Common myeloid progenitor, CD34-positive (primary cell): ENCODE measurements around the gene IL21R.

Experiments
- CTCF ChIA-PET: fragments of 350-600 bp; sonication (Branson Sonifier 250); formaldehyde crosslinking; loops from one replicate; lab custom pipeline; 2021; ENCODE audit warnings: antibody characterized with exemption; lab: Charles Lee
- POLR2A ChIA-PET: fragments of 350-600 bp; sonication (Branson Sonifier 250); formaldehyde crosslinking; loops from one replicate; lab custom pipeline; 2021; ENCODE audit warnings: antibody characterized with exemption; lab: Charles Lee
- DNase-seq, 3 donors: peaks; one replicate each; pipeline versions ENCODE4 v3.0.0 to v3.0.0-alpha.2; 2013
- H3K27ac ChIP-seq, 2 experiments: 1 replicate in 1 of 2; 2 replicates in 1 of 2; pipeline ENCODE4 v1.7.0; 2013; ENCODE audit warnings: inconsistent platforms in 2 of 2, low read length in 2 of 2, mild to moderate bottlenecking in 2 of 2, low read depth in 1 of 2, moderate library complexity in 1 of 2; ENCODE audit not compliant: severe bottlenecking in 2 of 2, insufficient read depth in 1 of 2, poor library complexity in 1 of 2
- H3K27me3 ChIP-seq, 5 experiments: replicated peaks in 2 of 5; 1 replicate in 3 of 5; 2 replicates in 2 of 5; pipeline versions ENCODE4 v1.6.1 to v1.7.0; 2013; ENCODE audit warnings: low read length in 4 of 5, mild to moderate bottlenecking in 2 of 5, moderate library complexity in 2 of 5, inconsistent platforms in 1 of 5; ENCODE audit not compliant: insufficient read depth in 5 of 5, control insufficient read depth in 4 of 5
- H3K36me3 ChIP-seq, 4 experiments: 1 replicate in 2 of 4; 2 replicates in 2 of 4; pipeline versions ENCODE4 v1.6.1 to v1.7.0; 2013; ENCODE audit warnings: low read length in 3 of 4, control low read depth in 1 of 4, mild to moderate bottlenecking in 1 of 4; ENCODE audit not compliant: control insufficient read depth in 4 of 4, insufficient read depth in 4 of 4
- H3K4me1 ChIP-seq, 4 experiments: 1 replicate in 3 of 4; 2 replicates in 1 of 4; pipeline versions ENCODE4 v1.6.1 to v1.7.1; 2013; ENCODE audit warnings: low read length in 3 of 4, mild to moderate bottlenecking in 3 of 4, control low read depth in 1 of 4, inconsistent platforms in 1 of 4, moderate library complexity in 1 of 4; ENCODE audit not compliant: control insufficient read depth in 4 of 4, insufficient read depth in 4 of 4; ENCODE audit errors: control extremely low read depth in 1 of 4
- H3K4me3 ChIP-seq, 7 experiments: 1 replicate in 4 of 7; 2 replicates in 3 of 7; pipeline versions ENCODE4 v1.5.1 to v1.7.0; 2013; ENCODE audit warnings: mild to moderate bottlenecking in 7 of 7, low read length in 6 of 7, moderate library complexity in 6 of 7, inconsistent platforms in 2 of 7, low read depth in 2 of 7, control low read depth in 1 of 7; ENCODE audit not compliant: insufficient read depth in 4 of 7, control insufficient read depth in 1 of 7; ENCODE audit errors: extremely low read depth in 1 of 7
- H3K9me3 ChIP-seq, 5 experiments: 1 replicate in 4 of 5; 2 replicates in 1 of 5; pipeline versions ENCODE4 v1.6.1 to v1.7.1; 2013; ENCODE audit warnings: low read length in 4 of 5, mild to moderate bottlenecking in 2 of 5, inconsistent platforms in 1 of 5, low read depth in 1 of 5, moderate library complexity in 1 of 5; ENCODE audit not compliant: control insufficient read depth in 4 of 5, insufficient read depth in 2 of 5; ENCODE audit errors: control extremely low read depth in 1 of 5
- WGBS: methylation state at CpG from one replicate; pipeline ENCODE4 v1.1.5; 2013; ENCODE audit not compliant: insufficient coverage; 5-methylcytosine and 5-hydroxymethylcytosine counted together

The IL21R gene

DNA sequence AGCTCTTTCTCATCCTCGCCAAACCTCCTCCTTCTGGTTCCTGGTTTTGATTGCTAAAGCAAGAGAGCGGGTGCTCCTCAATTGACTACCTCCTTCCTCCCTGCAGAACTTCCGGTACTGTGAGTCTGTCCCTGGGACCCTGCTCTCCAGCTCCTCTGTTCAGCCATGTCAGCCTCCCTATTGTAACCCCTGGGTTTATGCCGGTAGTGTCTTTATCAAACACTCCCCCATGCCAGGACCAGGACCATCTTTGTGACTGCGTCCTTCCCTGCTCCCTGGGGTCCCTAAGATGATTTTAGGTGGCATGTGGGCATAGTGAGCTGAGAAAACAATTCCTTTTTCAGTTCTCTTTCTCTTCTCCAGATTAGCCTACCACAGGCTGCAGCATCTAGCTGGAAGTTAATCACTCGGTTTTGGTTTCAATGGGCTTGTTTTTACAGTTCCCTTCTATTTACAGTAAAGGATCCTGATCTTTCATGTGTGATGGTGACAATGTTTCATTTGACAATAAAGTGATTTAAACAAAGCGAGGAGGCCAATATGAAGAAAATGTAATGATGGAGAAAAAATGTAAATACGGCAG is 27.7 kb upstream of the IL21R start:
- ChIA-PET CTCF (interaction anchor here (0.9 to 10.8 kb wide), 11 partner anchors 14 to 219 kb away, joined by 3 to 95 read pairs (median 8); partner anchors contain the start of gene IL21R), POLR2A (interaction anchor here (1.4 kb wide), 1 partner anchor 140 kb away, joined by 3 read pairs; no protein-coding TSS in a partner anchor)
- peak in 2 of 3 donors; percentile 41 to 47 for DNase-seq
- no peaks in the 10 kb centered on the region for H3K27me3 ChIP-seq
- 15% methylated on average over 5 of the region's 8 CpGs for WGBS
- no peaks in the 10 kb centered on the region for H3K36me3 ChIP-seq
- H3K9me3 ChIP-seq = peaks cover 0 to 16% (median 3%) of the 10 kb centered on the region in 5 experiments
- H3K27ac ChIP-seq = no peak overlapping the region
- H3K4me1 ChIP-seq = peaks cover 2 to 56% (median 45%) of the 10 kb centered on the region in 4 experiments
- H3K4me3 ChIP-seq = peak overlapping the region in 2 of 7 experiments; percentile 6 to 17

DNA sequence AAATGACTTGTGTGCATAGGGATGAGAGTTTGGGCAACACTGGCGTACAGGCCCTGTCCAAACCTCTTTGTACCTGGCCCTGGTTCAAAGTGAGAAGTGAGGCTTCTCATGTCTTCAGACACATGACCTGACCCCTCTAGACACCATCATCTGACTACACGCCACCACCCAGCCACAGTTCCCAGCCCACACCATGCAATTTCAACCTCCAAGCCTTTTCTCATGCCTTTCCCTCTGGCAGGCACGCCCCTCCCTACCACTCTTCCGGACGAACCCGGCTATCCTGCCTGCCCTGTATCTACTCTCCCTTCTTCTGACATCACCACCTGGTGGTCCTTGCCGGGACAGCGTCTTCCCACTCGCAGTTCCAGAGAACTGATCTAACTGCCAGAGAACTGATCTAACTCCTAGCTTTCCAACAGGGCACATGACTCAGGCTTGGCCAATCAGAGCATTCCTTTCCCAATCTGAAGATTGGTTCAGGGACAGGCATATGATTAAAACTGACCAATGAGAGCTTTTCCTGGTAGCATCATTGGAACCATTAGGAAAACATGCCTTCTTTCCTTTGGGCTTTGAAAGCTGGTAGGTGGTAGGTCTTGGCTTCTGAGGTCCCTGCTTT is 27.1 kb upstream of the IL21R start:
- Histone ChIP-seq H3K27me3 (no peaks in the 10 kb centered on the region), H3K4me1 (peaks cover 2 to 60% (median 46%) of the 10 kb centered on the region in 4 experiments), H3K27ac (no peak overlapping the region), H3K36me3 (no peaks in the 10 kb centered on the region), H3K9me3 (peaks cover 0 to 12% (median 3%) of the 10 kb centered on the region in 5 experiments), H3K4me3 (peak overlapping the region in 1 of 7 experiments; percentile 6)
- WGBS = 41% methylated on average over 9 of the region's 9 CpGs
- CTCF ChIA-PET = interaction anchor here (0.8 to 10.8 kb wide), 17 partner anchors 14 to 225 kb away, joined by 3 to 95 read pairs (median 4); partner anchors contain the start of gene IL21R
- DNase-seq = peak; percentile 76 to 86 (median 81)
- POLR2A ChIA-PET = interaction anchor here (0.7 to 1.4 kb wide), 3 partner anchors 53 to 141 kb away, joined by 3 to 4 read pairs (median 3); no protein-coding TSS in a partner anchor

DNA sequence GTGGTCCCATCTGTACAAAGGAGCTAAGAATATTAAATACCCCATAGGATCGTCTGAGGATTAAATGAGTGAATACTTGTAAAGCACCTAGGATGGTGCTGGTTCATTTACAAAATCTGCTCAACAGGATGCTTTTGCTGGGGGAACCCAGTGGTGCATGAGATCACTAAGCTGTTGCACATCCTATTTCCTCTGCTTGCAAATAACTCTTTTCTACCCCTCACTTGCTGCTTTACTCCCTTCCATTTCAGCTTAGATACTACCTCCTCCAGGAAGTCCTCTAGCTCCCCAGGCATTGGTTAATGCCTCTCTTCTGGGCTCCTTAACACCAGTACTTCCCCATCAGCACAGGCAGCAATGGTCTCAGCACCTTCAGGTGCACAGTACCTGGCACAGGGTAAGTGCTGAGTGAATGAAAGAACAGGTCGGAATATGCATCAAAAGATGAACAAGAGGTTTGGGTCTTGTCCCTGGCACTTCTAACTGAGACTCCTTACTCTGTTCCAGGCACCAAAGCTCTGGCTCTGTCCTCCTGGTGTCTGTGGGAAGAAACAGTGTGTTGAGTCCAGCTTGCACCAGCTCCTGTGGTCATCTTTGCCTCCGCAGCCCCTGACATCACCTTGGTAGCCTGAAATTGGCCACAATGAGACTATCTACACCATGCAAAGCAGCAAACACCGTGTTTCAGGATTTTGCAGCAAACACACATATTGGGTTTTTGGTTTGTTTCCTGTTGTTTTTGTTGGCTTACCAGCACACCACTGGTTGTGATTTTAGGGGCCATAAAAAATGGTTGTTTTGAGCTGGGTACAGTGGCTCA is 24.1 kb upstream of the IL21R start:
- WGBS = 94% methylated on average over 2 of the region's 4 CpGs
- Histone ChIP-seq H3K4me3 (no peak overlapping the region), H3K4me1 (peaks cover 2 to 65% (median 34%) of the 10 kb centered on the region in 4 experiments), H3K9me3 (no peaks in the 10 kb centered on the region), H3K27ac (no peak overlapping the region), H3K36me3 (no peaks in the 10 kb centered on the region), H3K27me3 (no peaks in the 10 kb centered on the region)
- DNase-seq = no peak
- ChIA-PET POLR2A (no interaction called here), CTCF (interaction anchor here (0.8 to 10.8 kb wide), 5 partner anchors 10 to 207 kb away, joined by 3 to 95 read pairs (median 5); no protein-coding TSS in a partner anchor)

DNA sequence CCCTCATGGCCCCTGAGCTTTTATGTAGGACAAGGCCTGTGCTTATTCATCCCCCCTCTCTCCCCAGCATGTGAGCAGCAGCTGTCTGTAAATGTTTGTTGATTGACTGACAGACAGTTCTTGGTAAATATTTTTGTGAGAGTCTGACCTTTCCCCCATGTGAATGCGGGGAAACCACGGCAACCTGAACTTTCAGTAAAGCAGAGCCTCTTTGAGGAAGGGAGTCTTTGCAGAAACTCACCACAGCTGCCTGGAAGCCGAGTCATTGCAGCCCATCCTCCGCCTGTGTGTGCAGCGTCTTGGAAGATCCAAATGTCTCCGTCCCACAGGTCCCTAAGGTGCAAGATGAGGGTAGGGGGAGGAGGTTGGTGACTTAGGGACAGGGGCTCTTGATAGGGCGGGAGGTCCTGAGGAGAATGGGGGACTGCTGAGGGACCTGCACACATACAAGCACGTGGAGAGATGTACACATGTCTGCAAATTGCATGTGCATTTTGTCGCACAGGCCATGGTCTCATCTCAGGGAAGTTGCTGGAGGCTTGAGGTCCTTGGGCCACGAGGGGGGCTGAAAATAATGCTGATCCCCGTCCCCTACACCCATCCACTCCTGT is 23.0 kb upstream of the IL21R start:
- H3K27me3 ChIP-seq = no peaks in the 10 kb centered on the region
- DNase-seq = peak in 2 of 3 donors; percentile 51 to 57
- H3K4me3 ChIP-seq = no peak overlapping the region
- H3K9me3 ChIP-seq = peaks cover 0 to 2% (median 0%) of the 10 kb centered on the region in 5 experiments
- no peaks in the 10 kb centered on the region for H3K36me3 ChIP-seq
- 45% methylated on average over 9 of the region's 11 CpGs for WGBS
- no peak overlapping the region for H3K27ac ChIP-seq
- ChIA-PET POLR2A (no interaction called here), CTCF (interaction anchor here (0.8 to 10.8 kb wide), 5 partner anchors 10 to 208 kb away, joined by 3 to 95 read pairs (median 5); no protein-coding TSS in a partner anchor)
- H3K4me1 ChIP-seq = peaks cover under 1 to 66% (median 32%) of the 10 kb centered on the region in 4 experiments

DNA sequence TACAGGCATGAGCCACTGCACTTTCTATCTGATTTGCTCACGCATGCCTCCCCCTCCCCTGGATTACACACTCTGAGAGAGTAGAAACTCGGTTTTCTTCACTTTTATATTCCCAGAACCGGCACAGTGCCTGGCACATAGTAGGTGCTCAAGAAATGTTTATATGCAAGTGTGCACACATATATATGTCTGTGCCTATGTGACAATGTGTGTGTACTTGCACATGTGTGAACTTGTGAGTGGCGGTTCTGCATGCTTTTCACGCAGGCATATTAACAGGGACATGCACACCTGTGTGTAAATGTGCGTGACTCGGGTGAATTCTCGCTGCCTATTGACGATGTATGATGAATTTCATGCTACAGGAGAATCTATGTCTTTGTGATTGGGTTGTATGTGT is 22.1 kb upstream of the IL21R start:
- peaks cover 0 to 9% (median 5%) of the 10 kb centered on the region in 5 experiments for H3K9me3 ChIP-seq
- H3K4me1 ChIP-seq = peaks cover 0 to 66% (median 23%) of the 10 kb centered on the region in 4 experiments
- ChIA-PET POLR2A (no interaction called here), CTCF (interaction anchor here (0.7 to 1.6 kb wide), 3 partner anchors 8 to 19 kb away, joined by 3 to 5 read pairs (median 3); no protein-coding TSS in a partner anchor)
- no peaks in the 10 kb centered on the region for H3K36me3 ChIP-seq
- DNase-seq = no peak
- no peaks in the 10 kb centered on the region for H3K27me3 ChIP-seq
- H3K27ac ChIP-seq = no peak overlapping the region
- H3K4me3 ChIP-seq = no peak overlapping the region
- WGBS = 100% methylated on average over 7 of the region's 9 CpGs

DNA sequence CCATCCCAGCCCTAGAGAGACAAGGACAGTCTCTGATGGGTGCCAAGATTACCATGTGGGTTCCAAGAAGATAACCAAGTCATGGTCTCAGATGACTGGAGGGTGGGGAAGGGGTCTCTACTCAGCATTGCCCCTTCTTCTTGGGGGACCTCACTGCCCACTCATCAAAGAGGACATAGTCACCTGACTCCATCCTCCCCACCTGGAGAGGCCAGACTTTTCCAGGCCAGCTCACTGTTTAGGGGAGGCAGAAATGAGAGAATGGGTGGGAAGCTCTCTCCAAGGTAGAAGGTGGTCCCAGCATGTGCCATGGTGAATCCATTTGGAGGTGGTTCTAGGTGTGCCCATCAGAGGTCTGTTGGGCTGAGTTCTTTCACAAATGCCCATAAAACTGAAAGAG is 20.7 kb upstream of the IL21R start:
- POLR2A ChIA-PET = no interaction called here
- no peak for DNase-seq
- Histone ChIP-seq H3K27ac (no peak overlapping the region), H3K4me3 (no peak overlapping the region), H3K36me3 (no peaks in the 10 kb centered on the region), H3K9me3 (peaks cover 0 to 12% (median 5%) of the 10 kb centered on the region in 5 experiments), H3K4me1 (peaks cover 0 to 64% (median 20%) of the 10 kb centered on the region in 4 experiments), H3K27me3 (no peaks in the 10 kb centered on the region)
- CTCF ChIA-PET = interaction anchor here (1.3 kb wide), 1 partner anchor 17 kb away, joined by 3 read pairs; no protein-coding TSS in a partner anchor
